AML-193 (cell line): ENCODE data around the gene MANEAL.

ENCODE experiments used
- DNase-seq, 2 experiments: peaks; one replicate each; lab custom pipeline; 2025; lab: John Stamatoyannopoulos, UW

Gene MANEAL

GRCh38 chr1:37782491-37782890 is 11.2 kb upstream of the MANEAL start:
- no peak for DNase-seq

- DNase-seq = no peak
Observed at GRCh38 chr1:37792943-37793686, 532 bp upstream of the MANEAL start.

GRCh38 chr1:37794372-37795339 is 1.0 kb downstream of the MANEAL start:
- DNase-seq = peak in 1 of 2 experiments; percentile 14

- no peak for DNase-seq
Observed at GRCh38 chr1:37795340-37796125, 1.9 kb downstream of the MANEAL start.

- DNase-seq = no peak
Observed at GRCh38 chr1:37797750-37798345, 4.2 kb downstream of the MANEAL start.

GRCh38 chr1:37802439-37802838 is 8.8 kb downstream of the MANEAL start:
- DNase-seq = no peak

GRCh38 chr1:37807220-37807554 is 13.5 kb downstream of the MANEAL start:
- no peak for DNase-seq

GRCh38 chr1:37807555-37808368 is 14.1 kb downstream of the MANEAL start, which contains the start of the genes C1orf122 and YRDC:
TSS of gene C1orf122 (plus strand) at chr1:37807790. CDS start at chr1:37808405, 615 bp downstream.
TSS of gene YRDC (minus strand) at chr1:37808208. CDS start at chr1:37808180, 28 bp downstream.
- DNase-seq = peak; percentile 71 to 79

- DNase-seq = peak; percentile 5 to 48
Observed at GRCh38 chr1:37808369-37809319, 15.0 kb downstream of the MANEAL start.

GRCh38 chr1:37809942-37810341 is 16.3 kb downstream of the MANEAL start:
- no peak for DNase-seq

- peak; percentile 73 to 82 for DNase-seq
Observed at GRCh38 chr1:37811027-37811655, 17.5 kb downstream of the MANEAL start.

GRCh38 chr1:37813529-37814145 is 20.0 kb downstream of the MANEAL start:
- no peak for DNase-seq

GRCh38 chr1:37814252-37814651 is 20.6 kb downstream of the MANEAL start:
- DNase-seq = no peak

GRCh38 chr1:37817481-37817880 is 23.8 kb downstream of the MANEAL start:
- DNase-seq = no peak

- no peak for DNase-seq
Observed at GRCh38 chr1:37821481-37821880, 27.8 kb downstream of the MANEAL start.

GRCh38 chr1:37822906-37823815 is 29.5 kb downstream of the MANEAL start:
- DNase-seq = no peak

- no peak for DNase-seq
Observed at GRCh38 chr1:37824001-37824400, 30.4 kb downstream of the MANEAL start.

- DNase-seq = no peak
Observed at GRCh38 chr1:37825506-37825905, 31.9 kb downstream of the MANEAL start.
